GM19238 (cell line): ENCODE results near the gene THUMPD1.
A peak's percentile ranks its signal among the peaks of the same experiment; 100 is the strongest.
"Not testable (repeated sequence)": the region's sequence is repeated elsewhere in the genome, so short reads cannot be mapped to it uniquely, and the experiment has no call there.

Source experiments
- DNase-seq: peaks from one replicate; pipeline ENCODE4 v3.0.0; 2011; ENCODE audit warnings: low spot score; ENCODE audit not compliant: insufficient read length

THUMPD1 gene

DNA sequence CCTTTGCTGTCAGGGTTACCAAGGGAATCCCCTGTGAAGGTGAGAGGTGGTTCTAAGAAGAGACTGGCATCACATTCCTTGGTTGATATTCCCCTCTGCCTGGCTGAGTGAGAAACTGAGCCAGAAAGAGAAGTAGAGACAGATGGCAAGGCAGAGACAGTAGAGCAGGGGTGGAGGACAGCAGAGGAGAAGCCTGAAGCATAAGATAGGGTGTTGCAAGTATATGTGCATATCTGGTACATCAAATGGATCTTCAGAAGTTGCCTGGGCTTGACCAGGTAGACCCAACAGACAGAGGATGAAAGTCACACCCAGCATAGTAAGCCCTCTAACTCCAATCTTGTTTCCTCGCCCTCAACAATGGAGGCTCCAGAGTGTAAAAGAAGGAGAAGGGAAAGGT lies 7.9 kb upstream of the THUMPD1 start:
- DNase-seq: no peak

DNA sequence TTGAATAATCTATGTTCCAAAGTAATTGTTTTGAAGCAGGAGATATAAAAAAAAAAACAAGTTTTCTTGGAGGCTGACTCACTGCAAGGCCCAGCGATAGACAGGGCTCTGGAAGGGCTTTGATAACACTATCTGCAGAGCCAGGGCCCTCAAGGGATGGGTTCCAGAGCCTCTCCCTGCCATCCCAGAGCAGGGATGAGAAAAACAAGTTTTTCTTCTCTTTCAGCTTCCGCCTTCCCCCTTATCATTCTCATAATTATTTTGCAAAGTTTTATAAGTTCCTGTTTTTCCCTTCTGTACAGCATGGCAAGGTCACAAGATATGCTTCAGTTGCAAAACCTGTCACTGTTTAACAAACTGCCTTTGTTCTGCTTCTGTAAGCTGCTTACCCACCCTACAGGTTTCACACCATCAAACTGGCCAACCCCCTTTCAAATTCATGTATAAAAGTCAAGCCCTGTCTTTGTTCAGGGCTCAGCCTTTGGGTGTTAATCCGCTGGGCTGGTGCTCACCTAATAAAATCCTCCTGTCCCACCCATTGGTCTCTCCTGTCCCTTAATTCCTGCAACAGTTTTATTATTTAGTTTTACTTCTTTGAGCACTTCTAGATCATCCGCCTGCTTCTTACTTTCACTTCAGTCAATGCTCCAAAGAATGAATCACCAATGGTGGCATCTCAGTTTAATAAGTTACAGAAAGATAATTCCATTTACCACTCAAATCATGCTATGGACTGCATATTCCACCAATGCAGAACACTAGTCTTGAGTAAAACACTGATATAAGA lies 5.6 kb upstream of the THUMPD1 start:
- DNase-seq: no peak

GRCh38 chr16:20746461-20746860 lies 4.8 kb upstream of the THUMPD1 start:
- no peak for DNase-seq

- no peak for DNase-seq
Measured at GRCh38 chr16:20744922-20745440, 3.4 kb upstream of the THUMPD1 start.

GRCh38 chr16:20743591-20743990 lies 2.0 kb upstream of the THUMPD1 start:
- no peak for DNase-seq

DNA sequence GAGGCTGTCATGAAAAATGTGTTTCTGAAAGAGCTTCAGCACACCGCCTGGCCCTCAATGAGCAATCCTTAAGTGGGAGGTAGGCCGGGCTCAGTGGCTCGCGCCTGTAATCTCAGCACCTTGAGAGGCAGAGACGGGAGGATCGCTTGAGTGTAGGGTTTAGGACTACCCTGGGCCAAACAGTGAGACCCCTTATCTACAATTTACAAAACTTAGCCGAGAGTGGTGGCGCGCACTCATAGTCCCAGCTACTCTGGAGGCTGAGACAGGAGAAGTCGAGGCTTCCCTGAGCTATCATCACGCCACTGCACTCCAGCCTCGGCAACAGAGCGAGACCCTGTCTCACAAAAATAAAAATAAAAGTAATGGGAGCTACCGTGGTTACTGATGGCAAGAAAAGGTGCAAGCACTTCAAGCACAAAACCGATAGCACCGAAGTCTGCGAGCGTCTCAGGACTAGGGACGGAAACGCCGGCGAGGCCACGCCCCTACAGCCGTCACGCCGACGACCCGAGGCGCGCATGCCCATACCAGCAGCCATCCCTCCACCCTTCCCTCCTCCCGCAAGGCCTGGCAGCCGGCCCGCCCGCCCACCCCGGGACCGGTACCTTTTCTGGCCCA lies 607 bp downstream of the THUMPD1 start:
- DNase-seq: peak; percentile 78

DNA sequence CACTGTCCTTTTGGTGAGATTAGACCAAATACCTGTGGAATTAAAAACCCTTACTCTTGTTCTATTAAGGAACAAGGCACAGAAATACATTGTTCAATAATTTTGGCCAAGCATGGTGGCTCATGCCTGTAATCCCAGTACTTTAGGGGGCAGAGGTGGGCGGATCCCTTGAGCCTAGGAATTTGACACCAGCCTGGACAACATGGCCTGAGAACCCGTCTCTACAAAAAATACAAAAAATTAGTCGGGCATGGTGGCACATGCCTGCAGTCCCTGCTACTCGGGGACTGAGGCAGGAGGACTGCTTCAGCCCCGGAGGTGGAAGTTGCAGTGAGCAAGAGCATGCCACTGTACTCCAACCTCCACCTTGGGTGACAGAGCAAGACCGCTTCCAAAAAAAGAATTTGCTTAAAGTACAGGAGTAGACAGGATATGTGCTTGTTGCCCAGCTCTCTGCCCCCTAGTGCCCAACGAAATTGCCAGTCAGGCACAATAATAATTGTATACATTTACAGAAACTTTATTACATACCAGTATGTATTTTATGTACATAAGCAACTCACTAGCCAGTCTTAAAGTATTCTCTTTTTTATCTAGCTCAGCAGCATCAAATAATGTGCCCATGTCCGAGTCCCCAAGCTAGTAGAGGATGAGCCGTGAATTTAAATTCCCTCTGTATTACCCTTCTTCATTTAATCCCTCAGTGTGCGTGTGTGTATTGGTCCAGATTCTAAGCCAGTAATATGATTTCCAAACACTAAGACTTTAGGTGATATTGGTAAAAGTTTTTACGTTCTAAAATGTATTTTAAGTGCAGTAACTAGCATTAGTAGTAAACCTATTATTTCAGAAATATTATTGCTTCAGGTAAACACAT lies 1.4 kb downstream of the THUMPD1 start:
- no peak for DNase-seq

GRCh38 chr16:20735490-20735889 lies 6.1 kb downstream of the THUMPD1 start:
- no peak for DNase-seq

GRCh38 chr16:20734782-20735181 lies 6.8 kb downstream of the THUMPD1 start:
- no peak for DNase-seq

- no peak for DNase-seq
Measured at GRCh38 chr16:20734056-20734455, 7.6 kb downstream of the THUMPD1 start.

GRCh38 chr16:20729141-20729540 lies 12.5 kb downstream of the THUMPD1 start:
- DNase-seq: no peak

GRCh38 chr16:20727181-20727580 lies 14.4 kb downstream of the THUMPD1 start:
- DNase-seq: no peak

DNA sequence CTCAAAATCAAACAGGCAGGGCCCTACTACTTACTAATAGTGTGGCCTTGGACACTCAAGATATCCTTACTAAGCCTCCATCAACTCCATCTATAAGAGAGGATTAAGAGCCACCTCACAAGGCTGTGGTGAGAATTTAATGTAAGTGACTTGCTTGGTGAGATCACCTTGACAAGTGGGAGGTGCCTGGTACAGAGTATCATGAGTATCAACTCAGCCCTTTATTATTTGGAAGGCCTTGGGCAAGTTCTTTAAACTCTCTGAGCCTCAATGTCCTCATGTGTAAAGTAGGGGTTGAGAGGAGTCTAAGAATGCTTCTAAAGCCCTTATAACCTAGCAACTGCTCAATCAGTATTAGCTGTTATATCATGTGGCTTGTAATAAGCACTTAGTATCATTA lies 15.0 kb downstream of the THUMPD1 start:
- no peak for DNase-seq

GRCh38 chr16:20720251-20720650 lies 21.4 kb downstream of the THUMPD1 start:
- DNase-seq: no peak

DNA sequence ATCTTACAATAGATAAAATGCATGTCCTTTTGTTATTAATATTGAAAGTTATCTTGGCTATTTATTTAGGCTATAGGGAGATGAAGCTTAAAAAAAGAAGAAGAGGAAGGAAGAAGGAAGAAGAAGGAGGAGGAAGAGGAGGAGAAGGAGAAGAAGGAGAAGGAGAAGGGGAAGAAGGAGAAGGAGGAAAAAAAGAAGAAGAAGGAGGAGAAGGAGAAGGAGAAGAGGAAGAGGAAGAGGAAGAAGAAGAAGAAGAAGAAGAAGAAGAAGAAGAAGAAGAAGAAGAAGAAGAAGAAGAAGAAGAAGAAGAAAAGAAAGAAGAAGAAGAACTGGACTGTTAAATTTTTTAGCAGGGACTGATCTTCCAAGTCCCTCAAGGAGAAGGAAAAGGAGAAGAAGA lies 23.9 kb downstream of the THUMPD1 start:
- DNase-seq: not testable (repeated sequence)

GRCh38 chr16:20711277-20711911 lies 30.2 kb downstream of the THUMPD1 start:
- DNase-seq: no peak

- DNase-seq: not testable (repeated sequence)
Measured at GRCh38 chr16:20708129-20708528, 33.5 kb downstream of the THUMPD1 start.

GRCh38 chr16:20707461-20707860 lies 34.2 kb downstream of the THUMPD1 start:
- DNase-seq: no peak

DNA sequence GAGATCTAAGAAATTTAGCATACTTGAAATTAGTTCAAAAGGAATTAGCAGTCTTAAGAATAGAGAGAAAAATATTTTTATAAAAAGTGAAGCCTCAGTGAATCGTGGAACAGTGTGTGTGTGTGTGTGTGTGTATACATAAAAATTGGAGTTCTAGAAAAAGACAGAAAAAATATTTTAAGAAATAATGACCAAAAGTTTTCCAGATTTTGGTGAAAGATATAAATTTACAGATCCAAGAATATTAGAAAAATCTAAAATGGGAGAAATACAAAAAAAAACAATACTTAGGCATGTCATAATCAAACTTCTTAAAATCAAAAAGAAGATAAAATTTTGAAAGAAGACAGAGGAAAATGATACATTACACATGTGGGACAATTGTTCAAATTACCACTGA lies 35.6 kb downstream of the THUMPD1 start:
- DNase-seq: not testable (repeated sequence)

DNA sequence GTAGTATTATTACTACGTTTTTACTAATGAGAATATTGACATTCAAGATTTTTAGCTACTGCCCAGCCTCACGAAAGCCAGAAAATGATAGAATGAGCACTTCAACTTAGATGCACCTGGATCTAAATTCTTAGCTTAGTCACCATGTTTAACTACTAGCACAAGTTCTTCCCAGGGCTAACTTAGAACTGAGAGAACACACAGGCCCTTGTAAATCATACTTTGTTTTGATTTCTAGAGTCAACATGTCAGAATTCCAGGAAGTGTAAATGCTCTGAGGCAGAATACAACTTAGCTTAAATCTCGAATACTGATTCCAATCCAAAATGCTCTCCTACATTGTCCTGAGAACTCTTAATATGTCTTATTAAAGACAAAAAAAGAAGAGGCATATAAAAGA lies 37.3 kb downstream of the THUMPD1 start:
- DNase-seq: no peak

DNA sequence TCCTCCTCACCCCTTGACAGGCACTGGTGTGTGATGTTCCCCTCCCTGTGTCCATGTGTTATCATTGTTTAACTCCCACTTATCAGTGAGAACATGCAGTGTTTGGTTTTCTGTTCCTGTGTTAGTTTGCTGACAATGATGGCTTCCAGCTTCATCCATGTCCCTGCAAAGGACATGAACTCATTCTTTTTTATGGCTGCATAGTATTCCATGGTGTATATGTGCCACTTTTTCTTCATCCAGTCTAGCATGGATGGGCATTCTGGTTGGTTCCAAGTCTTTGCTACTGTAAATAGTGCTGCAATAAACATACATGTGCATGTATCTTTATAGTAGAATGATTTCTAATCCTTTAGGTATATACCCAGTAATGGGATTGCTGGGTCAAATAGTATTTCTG lies 39.9 kb downstream of the THUMPD1 start:
- DNase-seq: not testable (repeated sequence)
